A673 (cell line): Measurements from ENCODE around the gene AGPAT3. TPM values are rescaled to one million over a fixed set of nuclear protein-coding genes. Genes with fewer than 3 reads are reported as not detected.

Source experiments
- BruUV-seq: library from RNA; stranded (reverse); fragments of 400-500 nt; replicated peaks from 2 replicates; lab custom pipeline; 2021; lab: Mats Ljungman, UMichigan
- CTCF ChIA-PET: fragments of 300-600 bp; sonication (Branson Sonifier 250); formaldehyde crosslinking; loops from one replicate; lab custom pipeline; 2022; ENCODE audit warnings: antibody characterized with exemption; lab: Charles Lee
- POLR2A ChIA-PET: fragments of 300-600 bp; sonication (Branson Sonifier 250); formaldehyde crosslinking; loops from one replicate; lab custom pipeline; 2022; ENCODE audit warnings: antibody characterized with exemption; ENCODE audit not compliant: low non-redundant PET; lab: Charles Lee
- DNase-seq: peaks from one replicate; pipeline ENCODE4 v3.0.0-alpha.2; 2015; ENCODE audit warnings: low spot score
- H3K27ac ChIP-seq: fragments of 200-600 bp; sonication (generic); 2 replicates; pipeline ENCODE4 v1.5.1; 2016; ENCODE audit warnings: mixed run types, low read depth, mild to moderate bottlenecking, mixed read lengths, antibody characterized with exemption, low read length; ENCODE audit not compliant: poor library complexity, severe bottlenecking
- H3K27me3 ChIP-seq: fragments of 200-600 bp; sonication (generic); replicated peaks from 2 replicates; pipeline ENCODE4 v1.6.1; 2017; ENCODE audit warnings: mixed run types, low read depth, mild to moderate bottlenecking, mixed read lengths, antibody characterized with exemption, low read length; ENCODE audit not compliant: insufficient read depth, poor library complexity
- H3K36me3 ChIP-seq: fragments of 200-600 bp; sonication (generic); 2 replicates; pipeline ENCODE4 v1.6.1; 2016; ENCODE audit warnings: mixed run types, mild to moderate bottlenecking, mixed read lengths, antibody characterized with exemption, low read length; ENCODE audit not compliant: insufficient read depth, poor library complexity, severe bottlenecking
- H3K4me1 ChIP-seq: fragments of 200-600 bp; sonication (generic); 2 replicates; pipeline ENCODE4 v1.6.1; 2017; ENCODE audit warnings: mixed run types, mild to moderate bottlenecking, mixed read lengths, antibody characterized with exemption, low read length; ENCODE audit not compliant: insufficient read depth, poor library complexity, severe bottlenecking
- H3K4me3 ChIP-seq: fragments of 200-600 bp; sonication (generic); 2 replicates; pipeline ENCODE4 v1.5.1; 2016; ENCODE audit warnings: low read depth, mixed run types, mild to moderate bottlenecking, mixed read lengths, low read length; ENCODE audit not compliant: poor library complexity, severe bottlenecking
- H3K9me3 ChIP-seq: fragments of 200-600 bp; sonication (generic); 2 replicates; pipeline ENCODE4 v1.6.1; 2016; ENCODE audit warnings: mixed run types, low read depth, mild to moderate bottlenecking, mixed read lengths, antibody characterized with exemption, low read length; ENCODE audit not compliant: poor library complexity, severe bottlenecking
- EZH2 ChIP-seq: fragments of 200-600 bp; sonication (generic); IDR thresholded peaks from 2 replicates; pipeline ENCODE4 v1.6.1; 2017; ENCODE audit warnings: borderline replicate concordance, low read depth, mild to moderate bottlenecking, mixed read lengths, antibody characterized with exemption, low read length; ENCODE audit not compliant: poor library complexity, severe bottlenecking
- intact Hi-C: fragments of 100-400 bp; cut with micrococcal nuclease; formaldehyde crosslinking; loops from one replicate; pipeline ENCODE4 v1.10.0; 2022; ENCODE audit not compliant: unreplicated experiment
- total RNA-seq: library from RNA; stranded (reverse); gene quantifications from 2 replicates; pipeline ENCODE4 v1.2.3, GENCODE V29; 2021
- TF ChIP-seq, protein P1 (sequence below): fragments of 300-800, 200-600 bp; sonication (generic); conservative IDR thresholded peaks from 2 replicates; pipeline ENCODE4 v1.5.1; 2017; ENCODE audit warnings: low read depth, mild to moderate bottlenecking, antibody characterized with exemption, low read length, moderate library complexity, mixed read lengths

Gene AGPAT3
- total RNA-seq, 1 experiment from 2014 or later: 69.6 TPM

DNA sequence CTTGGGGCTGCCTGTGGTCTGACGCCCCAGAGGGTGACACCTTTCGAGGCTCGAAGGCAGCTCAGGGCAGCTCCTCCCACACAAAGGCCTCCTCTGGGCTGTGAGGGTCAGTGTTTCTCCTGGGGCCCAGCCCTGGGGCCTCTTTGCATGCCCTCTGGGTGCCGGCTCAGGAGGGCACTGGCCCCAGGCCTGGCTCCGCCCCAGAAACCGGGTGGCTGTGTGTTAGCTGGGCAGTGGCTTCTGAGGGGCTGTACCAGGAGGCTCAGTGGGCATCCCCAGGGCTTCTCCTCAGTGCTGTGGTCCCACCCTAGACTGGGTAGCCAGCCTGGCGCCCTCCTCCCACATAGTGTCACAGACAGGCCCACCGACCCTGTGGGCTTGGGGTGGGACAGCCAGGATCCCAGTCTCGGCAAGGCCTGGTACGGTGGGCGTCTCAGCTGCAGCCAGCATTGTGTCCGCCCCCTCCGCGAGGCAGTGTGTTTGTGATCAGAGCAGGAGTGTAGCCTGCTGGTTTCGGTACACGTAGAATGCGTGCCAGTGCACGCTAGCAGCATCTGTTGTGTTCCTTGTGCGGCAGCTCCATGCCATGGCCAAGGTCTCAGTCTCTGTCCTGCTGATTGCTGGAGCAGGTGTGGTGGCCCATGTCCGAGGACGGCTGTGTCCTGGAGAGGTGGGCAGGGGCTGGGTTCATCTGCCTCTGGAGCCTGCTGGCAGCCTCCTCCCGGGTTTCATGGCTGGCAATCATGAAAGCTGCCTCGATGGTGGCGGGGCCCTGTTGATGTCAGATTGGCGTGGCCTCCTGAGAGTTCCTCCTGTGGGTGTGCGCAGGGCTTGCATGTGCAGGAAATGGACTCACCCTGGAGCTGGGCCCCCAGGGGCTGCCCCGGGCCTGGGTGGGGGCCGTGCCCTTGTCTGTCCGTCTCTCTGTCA lies 47.6 kb upstream of the AGPAT3 start:
- H3K9me3 ChIP-seq: peaks cover 5% of the 10 kb centered on the region
- ChIA-PET POLR2A (interaction anchor here (0.6 kb wide), 1 partner anchor 1168 kb away, joined by 6 read pairs; no protein-coding TSS in a partner anchor), CTCF (interaction anchor here (0.6 to 0.7 kb wide), 2 partner anchors 158 to 662 kb away, joined by 3 to 13 read pairs; no protein-coding TSS in a partner anchor)
- H3K4me1 ChIP-seq: peaks cover 2% of the 10 kb centered on the region
- no peak for DNase-seq
- intact Hi-C loops: loop anchor here (10.0 kb wide), 1 partner anchor 47 kb away; the partner anchor contains the start of gene AGPAT3
- TF ChIP-seq, protein P1, sequence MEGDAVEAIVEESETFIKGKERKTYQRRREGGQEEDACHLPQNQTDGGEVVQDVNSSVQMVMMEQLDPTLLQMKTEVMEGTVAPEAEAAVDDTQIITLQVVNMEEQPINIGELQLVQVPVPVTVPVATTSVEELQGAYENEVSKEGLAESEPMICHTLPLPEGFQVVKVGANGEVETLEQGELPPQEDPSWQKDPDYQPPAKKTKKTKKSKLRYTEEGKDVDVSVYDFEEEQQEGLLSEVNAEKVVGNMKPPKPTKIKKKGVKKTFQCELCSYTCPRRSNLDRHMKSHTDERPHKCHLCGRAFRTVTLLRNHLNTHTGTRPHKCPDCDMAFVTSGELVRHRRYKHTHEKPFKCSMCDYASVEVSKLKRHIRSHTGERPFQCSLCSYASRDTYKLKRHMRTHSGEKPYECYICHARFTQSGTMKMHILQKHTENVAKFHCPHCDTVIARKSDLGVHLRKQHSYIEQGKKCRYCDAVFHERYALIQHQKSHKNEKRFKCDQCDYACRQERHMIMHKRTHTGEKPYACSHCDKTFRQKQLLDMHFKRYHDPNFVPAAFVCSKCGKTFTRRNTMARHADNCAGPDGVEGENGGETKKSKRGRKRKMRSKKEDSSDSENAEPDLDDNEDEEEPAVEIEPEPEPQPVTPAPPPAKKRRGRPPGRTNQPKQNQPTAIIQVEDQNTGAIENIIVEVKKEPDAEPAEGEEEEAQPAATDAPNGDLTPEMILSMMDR: no peak
- TF ChIP-seq EZH2: no peak
- no TSS peak for BruUV-seq
- no peak overlapping the region for H3K4me3 ChIP-seq
- no peak overlapping the region for H3K27ac ChIP-seq
- H3K36me3 ChIP-seq: no peaks in the 10 kb centered on the region
- no peaks in the 10 kb centered on the region for H3K27me3 ChIP-seq

DNA sequence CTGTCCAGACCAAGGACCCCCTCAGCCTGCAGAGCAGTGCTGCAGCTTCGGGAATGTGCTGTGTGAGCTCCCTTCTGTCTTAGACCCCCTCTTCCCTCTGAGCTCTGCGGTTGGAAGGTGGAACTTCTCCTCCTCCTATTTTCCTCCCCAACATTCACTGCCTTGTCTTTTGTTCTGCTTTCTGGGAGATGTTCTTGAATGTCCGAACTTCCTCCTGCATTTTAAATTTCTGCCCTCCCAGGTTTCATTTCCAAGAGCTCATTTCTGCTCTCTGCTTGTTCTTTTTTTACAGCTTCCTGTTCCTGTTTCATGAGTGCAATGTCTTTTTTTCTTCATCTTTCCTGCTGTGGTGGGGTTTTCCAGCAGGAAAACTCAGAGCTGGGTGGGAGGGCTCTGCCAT lies 46.3 kb upstream of the AGPAT3 start:
- H3K27me3 ChIP-seq: no peaks in the 10 kb centered on the region
- H3K36me3 ChIP-seq: no peaks in the 10 kb centered on the region
- no TSS peak for BruUV-seq
- TF ChIP-seq, protein P1: no peak
- TF ChIP-seq EZH2: no peak
- peaks cover 5% of the 10 kb centered on the region for H3K9me3 ChIP-seq
- no peak for DNase-seq
- no peaks in the 10 kb centered on the region for H3K4me1 ChIP-seq
- H3K4me3 ChIP-seq: no peak overlapping the region
- intact Hi-C loops: loop anchor here (10.0 kb wide), 1 partner anchor 46 kb away; the partner anchor contains the start of gene AGPAT3
- POLR2A ChIA-PET: no interaction called here
- CTCF ChIA-PET: no interaction called here
- H3K27ac ChIP-seq: no peak overlapping the region

DNA sequence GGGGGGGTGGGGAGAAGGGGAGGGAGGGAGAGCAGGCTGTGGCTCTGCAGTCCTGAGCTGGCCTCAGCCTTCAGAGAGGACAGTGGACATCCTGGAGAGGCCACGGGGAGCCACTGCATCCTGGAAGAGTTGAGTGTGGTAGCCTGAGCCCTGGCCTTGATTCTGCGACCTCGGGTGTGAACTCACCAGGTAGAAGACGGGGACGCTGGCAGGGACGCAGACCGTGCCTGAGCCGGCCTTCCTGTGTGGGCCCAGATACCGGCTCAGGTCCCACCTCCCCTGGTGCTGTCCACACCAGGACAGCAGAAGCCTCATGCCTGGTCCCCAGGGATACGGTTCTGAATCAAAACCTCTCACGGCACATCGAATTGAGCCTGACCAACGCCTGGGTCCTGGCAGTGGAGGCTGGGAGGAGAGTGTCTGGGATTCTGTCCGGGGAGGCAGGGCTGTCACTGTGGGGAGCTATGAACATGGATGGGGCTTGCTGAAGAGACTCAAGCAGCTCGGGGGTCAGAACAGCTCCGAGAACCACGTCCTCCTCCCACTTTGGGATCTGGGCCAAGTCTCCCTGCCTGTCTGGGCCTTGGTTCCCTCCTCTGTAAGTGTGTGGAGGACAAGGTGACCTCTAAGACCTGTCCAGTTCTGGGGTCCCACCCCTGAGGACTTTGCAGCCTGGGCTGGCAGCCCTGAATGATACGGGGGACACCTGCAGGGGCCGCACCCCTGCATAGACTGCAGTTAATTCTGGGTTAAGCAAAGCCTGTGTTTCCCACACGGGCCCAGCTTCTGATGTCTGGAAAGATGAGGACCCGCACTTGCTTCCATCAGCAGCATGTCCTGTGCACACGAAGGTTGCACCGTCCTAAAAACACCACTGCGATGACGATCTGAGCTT lies 45.3 kb upstream of the AGPAT3 start:
- no peaks in the 10 kb centered on the region for H3K4me1 ChIP-seq
- H3K36me3 ChIP-seq: no peaks in the 10 kb centered on the region
- H3K27me3 ChIP-seq: no peaks in the 10 kb centered on the region
- no peak overlapping the region for H3K4me3 ChIP-seq
- no peak for DNase-seq
- no peak overlapping the region for H3K27ac ChIP-seq
- ChIA-PET POLR2A (no interaction called here), CTCF (no interaction called here)
- intact Hi-C loops: loop anchor here (10.0 kb wide), 1 partner anchor 45 kb away; the partner anchor contains the start of gene AGPAT3
- BruUV-seq: no TSS peak
- TF ChIP-seq, protein P1: no peak
- no peak for TF ChIP-seq EZH2
- peaks cover 5% of the 10 kb centered on the region for H3K9me3 ChIP-seq
